PFSK-1 (cell line): ENCODE measurements around the gene MVP.

Experiments
- FOXP2 ChIP-seq: optimal IDR thresholded peaks from 2 replicates; pipeline ENCODE3; 2011; ENCODE audit warnings: borderline replicate concordance, control low read depth, inconsistent platforms; ENCODE audit not compliant: insufficient read depth; ENCODE audit errors: extremely low read length, extremely low read depth
- POLR2AphosphoS5 ChIP-seq: IDR thresholded peaks from 2 replicates; pipeline ENCODE4 v1.6.1; 2012; ENCODE audit warnings: low read depth, mild to moderate bottlenecking, control low read depth, low read length, moderate library complexity
- REST ChIP-seq, 2 experiments: IDR thresholded peaks; 2 replicates each; pipeline versions ENCODE4 v1.6.1 to v1.8.0; 2011 to 2012; ENCODE audit warnings: low read depth in 2 of 2, low read length in 2 of 2, control low read depth in 1 of 2, inconsistent platforms in 1 of 2, mild to moderate bottlenecking in 1 of 2, moderate library complexity in 1 of 2; ENCODE audit not compliant: insufficient read depth in 1 of 2
- SIN3A ChIP-seq: IDR thresholded peaks from 2 replicates; pipeline ENCODE4 v1.6.1; 2012; ENCODE audit warnings: mild to moderate bottlenecking, low read length, moderate library complexity, borderline replicate concordance; ENCODE audit not compliant: insufficient read depth
- TAF1 ChIP-seq: IDR thresholded peaks from 2 replicates; pipeline ENCODE4 v1.6.1; 2012; ENCODE audit warnings: low read length, control low read depth, borderline replicate concordance; ENCODE audit not compliant: insufficient read depth

The MVP gene

GRCh38 chr16:29804020-29804419, 16.2 kb upstream of the MVP start:
- 0 out of 2 replicates have a peak, but pooled peaks have one; percentile 10 for TF ChIP-seq POLR2AphosphoS5
- TF ChIP-seq REST (IDR thresholded peaks at IDR 0.05; ENCODE audit: insufficient read depth in 1 of 2, low read depth in 2 of 2, low read length in 2 of 2) = no peak

- no peak for TF ChIP-seq POLR2AphosphoS5
- no peak for TF ChIP-seq FOXP2
- TF ChIP-seq SIN3A = no peak
- no peak for TF ChIP-seq REST (IDR thresholded peaks at IDR 0.05; ENCODE audit: insufficient read depth in 1 of 2, low read depth in 2 of 2, low read length in 2 of 2)
- no peak for TF ChIP-seq TAF1
These were observed 15.6 kb upstream of the MVP start for GRCh38 chr16:29804455-29805231.

- TF ChIP-seq REST (IDR thresholded peaks at IDR 0.05; ENCODE audit: insufficient read depth in 1 of 2, low read depth in 2 of 2, low read length in 2 of 2) (0 out of 4 replicates have a peak, but pooled peaks have one; percentile 30 to 42), POLR2AphosphoS5 (peak; percentile 81), SIN3A (peak; percentile 47; the same call in 1 of the 2 replicates), FOXP2 (no peak), TAF1 (peak; percentile 81)
These were observed 14.8 kb upstream of the MVP start for GRCh38 chr16:29805232-29806098.

GRCh38 chr16:29806099-29806579, 14.1 kb upstream of the MVP start, which contains the start of gene MAZ:
Gene MAZ, plus strand, starts transcription at chr16:29806529. Its CDS starts 173 bp downstream, at chr16:29806702.
- no peak for TF ChIP-seq TAF1
- TF ChIP-seq REST (IDR thresholded peaks at IDR 0.05; ENCODE audit: insufficient read depth in 1 of 2, low read depth in 2 of 2, low read length in 2 of 2) = no peak
- TF ChIP-seq POLR2AphosphoS5 = no peak
